SK-N-SH (cell line): Measurements from ENCODE around the gene ZFC3H1. TPM values are rescaled to one million over a fixed set of nuclear protein-coding genes. Genes with fewer than 3 reads are reported as not detected.

Experiments used
- CTCF ChIA-PET: fragments of 300-600, 350-600 bp; formaldehyde crosslinking; extraction: SDS; loops from one replicate; lab custom pipeline; 2021; lab: Yijun Ruan, JAX
- POLR2A ChIA-PET: fragments of 350-600 bp; sonication (Branson Sonifier 250); formaldehyde crosslinking; extraction: SDS; loops from one replicate; lab custom pipeline; 2020; ENCODE audit warnings: antibody characterized with exemption, inconsistent platforms; lab: Yijun Ruan, JAX
- DNase-seq: peaks from one replicate; pipeline ENCODE4 v3.0.0; 2012
- H2AFZ ChIP-seq: fragments of 200-600 bp; sonication (generic); 2 replicates; pipeline ENCODE4 v1.8.1; 2016; ENCODE audit warnings: antibody characterized with exemption, mild to moderate bottlenecking, low read depth
- H3F3A ChIP-seq: fragments of 200-600 bp; sonication (generic); replicated peaks from 2 replicates; pipeline ENCODE3; 2016; ENCODE audit warnings: antibody characterized with exemption, mild to moderate bottlenecking; ENCODE audit not compliant: insufficient read depth
- H3K27ac ChIP-seq, 2 experiments: fragments of 200-500 bp in 1 of 2; fragments of 200-600 bp in 1 of 2; sonication (Bioruptor generic) in 1 of 2; sonication (generic), shearing (Covaris generic) in 1 of 2; 2 replicates each; pipeline versions ENCODE4 v1.5.1 to v1.6.1; 2014 to 2016; ENCODE audit warnings: low read depth in 2 of 2, inconsistent platforms in 1 of 2, low read length in 1 of 2, mild to moderate bottlenecking in 1 of 2, mixed read lengths in 1 of 2
- H3K27me3 ChIP-seq: fragments of 200-600 bp; sonication (generic), shearing (Covaris generic); 2 replicates; pipeline ENCODE4 v1.6.1; 2016; ENCODE audit warnings: mixed run types; ENCODE audit not compliant: insufficient read depth
- H3K36me3 ChIP-seq, 2 experiments: fragments of 200-500 bp in 1 of 2; fragments of 200-600 bp in 1 of 2; sonication (Bioruptor generic) in 1 of 2; sonication (generic) in 1 of 2; replicated peaks in 1 of 2; 2 replicates each; pipeline versions ENCODE3 to v1.5.1; 2014 to 2016; ENCODE audit warnings: low read length in 1 of 2, mild to moderate bottlenecking in 1 of 2; ENCODE audit not compliant: insufficient read depth in 2 of 2, control insufficient read depth in 1 of 2
- H3K4me1 ChIP-seq, 2 experiments: fragments of 200-500 bp in 1 of 2; fragments of 200-600 bp in 1 of 2; sonication (Bioruptor generic) in 1 of 2; sonication (generic), shearing (Covaris generic) in 1 of 2; 2 replicates each; pipeline versions ENCODE4 v1.5.1 to v1.6.1; 2014 to 2016; ENCODE audit warnings: low read depth in 1 of 2, low read length in 1 of 2, mixed run types in 1 of 2; ENCODE audit not compliant: insufficient read depth in 2 of 2, control insufficient read depth in 1 of 2
- H3K4me2 ChIP-seq: fragments of 200-600 bp; sonication (generic), shearing (Covaris generic); 2 replicates; pipeline ENCODE4 v1.6.1; 2017; ENCODE audit warnings: mixed run types
- H3K4me3 ChIP-seq, 2 experiments: fragments of 200-500 bp in 1 of 2; fragments of 200-600 bp in 1 of 2; sonication (Bioruptor generic) in 1 of 2; sonication (generic), shearing (Covaris generic) in 1 of 2; 2 replicates each; pipeline versions ENCODE4 v1.5.1 to v1.8.1; 2014 to 2016; ENCODE audit warnings: low read depth in 2 of 2, inconsistent platforms in 1 of 2, low read length in 1 of 2, mild to moderate bottlenecking in 1 of 2, mixed read lengths in 1 of 2, moderate library complexity in 1 of 2
- H3K79me2 ChIP-seq: fragments of 200-600 bp; sonication (generic); 2 replicates; pipeline ENCODE4 v1.8.1; 2017; ENCODE audit warnings: mild to moderate bottlenecking; ENCODE audit not compliant: insufficient read depth
- H3K9ac ChIP-seq: fragments of 200-600 bp; sonication (generic); 2 replicates; pipeline ENCODE4 v1.6.1; 2017; ENCODE audit warnings: mixed run types
- H3K9me2 ChIP-seq: fragments of 200-600 bp; sonication (generic); 2 replicates; pipeline ENCODE4 v1.6.1; 2017; ENCODE audit warnings: mixed run types
- H3K9me3 ChIP-seq: fragments of 200-600 bp; sonication (generic); 2 replicates; pipeline ENCODE4 v1.6.1; 2017; ENCODE audit warnings: mixed run types, mild to moderate bottlenecking, moderate library complexity
- H4K20me1 ChIP-seq: fragments of 200-600 bp; sonication (generic); 2 replicates; pipeline ENCODE4 v1.6.1; 2017; ENCODE audit warnings: mild to moderate bottlenecking, mixed run types; ENCODE audit not compliant: insufficient read depth
- FOSL2 ChIP-seq: IDR thresholded peaks from 2 replicates; pipeline ENCODE4 v1.4.0; 2012; ENCODE audit warnings: low read depth, mild to moderate bottlenecking, moderate library complexity, borderline replicate concordance
- FOXM1 ChIP-seq: IDR thresholded peaks from 2 replicates; pipeline ENCODE4 v1.4.0; 2012; ENCODE audit warnings: low read depth, mild to moderate bottlenecking
- GATA2 ChIP-seq: sonication (generic); formaldehyde crosslinking; IDR thresholded peaks from 2 replicates; pipeline ENCODE4 v1.5.0; 2020; ENCODE audit warnings: mild to moderate bottlenecking, missing genetic modification reagents
- MXI1 ChIP-seq: IDR thresholded peaks from 2 replicates; pipeline ENCODE4 v1.6.1; 2012; ENCODE audit warnings: mild to moderate bottlenecking, low read depth, low read length, improper control_type of control experiment
- NRF1 ChIP-seq: IDR thresholded peaks from 2 replicates; pipeline ENCODE4 v1.6.1; 2012; ENCODE audit warnings: low read depth, mild to moderate bottlenecking, low read length
- RAD21 ChIP-seq: IDR thresholded peaks from 2 replicates; pipeline ENCODE4 v1.6.1; 2012; ENCODE audit warnings: mild to moderate bottlenecking, low read length
- RFX5 ChIP-seq: IDR thresholded peaks from 2 replicates; pipeline ENCODE4 v1.6.1; 2012; ENCODE audit warnings: mild to moderate bottlenecking, improper control_type of control experiment, low read length
- SIN3A ChIP-seq: IDR thresholded peaks from 2 replicates; pipeline ENCODE4 v1.6.1; 2012; ENCODE audit warnings: low read depth, mild to moderate bottlenecking, low read length, moderate library complexity, borderline replicate concordance
- YY1 ChIP-seq: IDR thresholded peaks from 2 replicates; pipeline ENCODE4 v1.4.0; 2012; ENCODE audit warnings: low read depth, mild to moderate bottlenecking
- WGBS: methylation state at CpG from one replicate; pipeline ENCODE4 v1.1.6; 2017; ENCODE audit warnings: low lambda C conversion rate; 5-methylcytosine and 5-hydroxymethylcytosine counted together
- polyA plus RNA-seq, 3 experiments: library from polyadenylated mRNA; depleted of rRNA; stranded (reverse); fragments of >200 nt; gene quantifications; 2 replicates each; pipeline ENCODE4 v1.2.3, GENCODE V29; 2012
- TF ChIP-seq, protein P1 (sequence below): fragments of 150-350 bp; IDR thresholded peaks from 2 replicates; pipeline ENCODE4 v1.6.1; 2017; ENCODE audit warnings: antibody characterized with exemption, low read length, low read depth, borderline replicate concordance
- TF ChIP-seq, protein P2 (sequence below): IDR thresholded peaks from 2 replicates; pipeline ENCODE4 v1.4.0; 2012; ENCODE audit warnings: low read depth
- TF ChIP-seq, protein P3 (sequence below): IDR thresholded peaks from 2 replicates; pipeline ENCODE4 v1.4.0; 2012; ENCODE audit warnings: low read depth, borderline replicate concordance
- TF ChIP-seq, protein P4 (sequence below): fragments of 150-350 bp; IDR thresholded peaks from 2 replicates; pipeline ENCODE4 v1.6.1; 2016; ENCODE audit warnings: mild to moderate bottlenecking, low read depth, low read length
- TF ChIP-seq, protein P5 (sequence below): IDR thresholded peaks from 2 replicates; pipeline ENCODE4 v1.6.1; 2012; ENCODE audit warnings: mild to moderate bottlenecking, low read depth, low read length, moderate library complexity

The ZFC3H1 gene
- polyA plus RNA-seq, 1 of the 3 experiments (the other 2 are of a cell fraction) = 19.1 TPM

DNA sequence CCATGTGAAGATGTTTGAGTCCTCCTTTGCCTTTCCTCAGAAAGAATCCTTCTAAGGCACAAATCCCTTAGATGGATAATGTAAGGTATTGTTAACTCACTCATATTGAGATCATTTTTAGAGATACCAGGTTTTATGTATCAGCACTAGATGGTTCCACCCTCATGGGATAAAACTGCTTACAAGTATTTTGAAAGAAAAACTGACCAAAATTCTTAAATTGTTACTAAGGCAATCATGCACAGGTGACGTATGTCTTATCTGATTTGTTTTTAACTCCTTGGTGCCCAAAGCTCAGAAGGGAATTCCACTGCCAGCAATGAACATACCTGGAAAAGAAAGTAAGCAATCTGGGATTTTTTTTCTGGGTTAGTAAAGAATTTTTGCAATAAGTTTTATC lies 78.4 kb downstream of the ZFC3H1 start:
- ChIA-PET POLR2A (no interaction called here), CTCF (interaction anchor here (0.8 to 1.0 kb wide), 3 partner anchors 9 to 167 kb away, joined by 3 to 4 read pairs (median 3); no protein-coding TSS in a partner anchor)
- no peak for TF ChIP-seq FOSL2
- TF ChIP-seq SIN3A = no peak
- no peak for TF ChIP-seq RFX5
- TF ChIP-seq, protein P1, sequence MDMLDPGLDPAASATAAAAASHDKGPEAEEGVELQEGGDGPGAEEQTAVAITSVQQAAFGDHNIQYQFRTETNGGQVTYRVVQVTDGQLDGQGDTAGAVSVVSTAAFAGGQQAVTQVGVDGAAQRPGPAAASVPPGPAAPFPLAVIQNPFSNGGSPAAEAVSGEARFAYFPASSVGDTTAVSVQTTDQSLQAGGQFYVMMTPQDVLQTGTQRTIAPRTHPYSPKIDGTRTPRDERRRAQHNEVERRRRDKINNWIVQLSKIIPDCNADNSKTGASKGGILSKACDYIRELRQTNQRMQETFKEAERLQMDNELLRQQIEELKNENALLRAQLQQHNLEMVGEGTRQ = no peak
- TF ChIP-seq, protein P2, sequence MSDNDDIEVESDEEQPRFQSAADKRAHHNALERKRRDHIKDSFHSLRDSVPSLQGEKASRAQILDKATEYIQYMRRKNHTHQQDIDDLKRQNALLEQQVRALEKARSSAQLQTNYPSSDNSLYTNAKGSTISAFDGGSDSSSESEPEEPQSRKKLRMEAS = no peak
- TF ChIP-seq, protein P3, sequence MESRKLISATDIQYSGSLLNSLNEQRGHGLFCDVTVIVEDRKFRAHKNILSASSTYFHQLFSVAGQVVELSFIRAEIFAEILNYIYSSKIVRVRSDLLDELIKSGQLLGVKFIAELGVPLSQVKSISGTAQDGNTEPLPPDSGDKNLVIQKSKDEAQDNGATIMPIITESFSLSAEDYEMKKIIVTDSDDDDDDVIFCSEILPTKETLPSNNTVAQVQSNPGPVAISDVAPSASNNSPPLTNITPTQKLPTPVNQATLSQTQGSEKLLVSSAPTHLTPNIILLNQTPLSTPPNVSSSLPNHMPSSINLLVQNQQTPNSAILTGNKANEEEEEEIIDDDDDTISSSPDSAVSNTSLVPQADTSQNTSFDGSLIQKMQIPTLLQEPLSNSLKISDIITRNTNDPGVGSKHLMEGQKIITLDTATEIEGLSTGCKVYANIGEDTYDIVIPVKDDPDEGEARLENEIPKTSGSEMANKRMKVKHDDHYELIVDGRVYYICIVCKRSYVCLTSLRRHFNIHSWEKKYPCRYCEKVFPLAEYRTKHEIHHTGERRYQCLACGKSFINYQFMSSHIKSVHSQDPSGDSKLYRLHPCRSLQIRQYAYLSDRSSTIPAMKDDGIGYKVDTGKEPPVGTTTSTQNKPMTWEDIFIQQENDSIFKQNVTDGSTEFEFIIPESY = no peak
- TF ChIP-seq, protein P4, sequence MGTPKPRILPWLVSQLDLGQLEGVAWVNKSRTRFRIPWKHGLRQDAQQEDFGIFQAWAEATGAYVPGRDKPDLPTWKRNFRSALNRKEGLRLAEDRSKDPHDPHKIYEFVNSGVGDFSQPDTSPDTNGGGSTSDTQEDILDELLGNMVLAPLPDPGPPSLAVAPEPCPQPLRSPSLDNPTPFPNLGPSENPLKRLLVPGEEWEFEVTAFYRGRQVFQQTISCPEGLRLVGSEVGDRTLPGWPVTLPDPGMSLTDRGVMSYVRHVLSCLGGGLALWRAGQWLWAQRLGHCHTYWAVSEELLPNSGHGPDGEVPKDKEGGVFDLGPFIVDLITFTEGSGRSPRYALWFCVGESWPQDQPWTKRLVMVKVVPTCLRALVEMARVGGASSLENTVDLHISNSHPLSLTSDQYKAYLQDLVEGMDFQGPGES = no peak
- no peak for TF ChIP-seq MXI1
- no peak for TF ChIP-seq FOXM1
- no peak for TF ChIP-seq RAD21
- no peak for TF ChIP-seq YY1
- TF ChIP-seq GATA2 = no peak
- TF ChIP-seq NRF1 = no peak
- TF ChIP-seq, protein P5, sequence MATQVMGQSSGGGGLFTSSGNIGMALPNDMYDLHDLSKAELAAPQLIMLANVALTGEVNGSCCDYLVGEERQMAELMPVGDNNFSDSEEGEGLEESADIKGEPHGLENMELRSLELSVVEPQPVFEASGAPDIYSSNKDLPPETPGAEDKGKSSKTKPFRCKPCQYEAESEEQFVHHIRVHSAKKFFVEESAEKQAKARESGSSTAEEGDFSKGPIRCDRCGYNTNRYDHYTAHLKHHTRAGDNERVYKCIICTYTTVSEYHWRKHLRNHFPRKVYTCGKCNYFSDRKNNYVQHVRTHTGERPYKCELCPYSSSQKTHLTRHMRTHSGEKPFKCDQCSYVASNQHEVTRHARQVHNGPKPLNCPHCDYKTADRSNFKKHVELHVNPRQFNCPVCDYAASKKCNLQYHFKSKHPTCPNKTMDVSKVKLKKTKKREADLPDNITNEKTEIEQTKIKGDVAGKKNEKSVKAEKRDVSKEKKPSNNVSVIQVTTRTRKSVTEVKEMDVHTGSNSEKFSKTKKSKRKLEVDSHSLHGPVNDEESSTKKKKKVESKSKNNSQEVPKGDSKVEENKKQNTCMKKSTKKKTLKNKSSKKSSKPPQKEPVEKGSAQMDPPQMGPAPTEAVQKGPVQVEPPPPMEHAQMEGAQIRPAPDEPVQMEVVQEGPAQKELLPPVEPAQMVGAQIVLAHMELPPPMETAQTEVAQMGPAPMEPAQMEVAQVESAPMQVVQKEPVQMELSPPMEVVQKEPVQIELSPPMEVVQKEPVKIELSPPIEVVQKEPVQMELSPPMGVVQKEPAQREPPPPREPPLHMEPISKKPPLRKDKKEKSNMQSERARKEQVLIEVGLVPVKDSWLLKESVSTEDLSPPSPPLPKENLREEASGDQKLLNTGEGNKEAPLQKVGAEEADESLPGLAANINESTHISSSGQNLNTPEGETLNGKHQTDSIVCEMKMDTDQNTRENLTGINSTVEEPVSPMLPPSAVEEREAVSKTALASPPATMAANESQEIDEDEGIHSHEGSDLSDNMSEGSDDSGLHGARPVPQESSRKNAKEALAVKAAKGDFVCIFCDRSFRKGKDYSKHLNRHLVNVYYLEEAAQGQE = no peak
- H3K79me2 ChIP-seq = no peaks in the 10 kb centered on the region
- no peak for DNase-seq
- no peak overlapping the region for H3K4me2 ChIP-seq
- H3K36me3 ChIP-seq = no peaks in the 10 kb centered on the region
- H2AFZ ChIP-seq = no peak overlapping the region
- no peaks in the 10 kb centered on the region for H3K27me3 ChIP-seq
- H3K4me3 ChIP-seq = no peak overlapping the region
- no peaks in the 10 kb centered on the region; a peak in 1 of 4 replicates for H3K4me1 ChIP-seq
- 56% methylated on average over 1 of the region's 1 CpG for WGBS
- no peaks in the 10 kb centered on the region for H3F3A ChIP-seq
- H3K27ac ChIP-seq = no peak overlapping the region
- no peak overlapping the region for H3K9ac ChIP-seq
- no peaks in the 10 kb centered on the region for H4K20me1 ChIP-seq
- no peaks in the 10 kb centered on the region for H3K9me3 ChIP-seq
- no peaks in the 10 kb centered on the region for H3K9me2 ChIP-seq
